GM19328 (cell line): ENCODE measurements around the gene NSF.
"Not testable (repeated sequence)": the region's sequence is repeated elsewhere in the genome, so short reads cannot be mapped to it uniquely, and the experiment has no call there.

ENCODE experiments used
- ATAC-seq: cut with Tn5 transposase; IDR thresholded peaks from one replicate; pipeline ENCODE4 v1.9.1; 2021; ENCODE audit warnings: mild to moderate bottlenecking, moderate library complexity; ENCODE audit not compliant: unreplicated experiment

The NSF gene

GRCh38 chr17:46699014-46699413 is 108.5 kb downstream of the NSF start:
- not testable (repeated sequence) for ATAC-seq

GRCh38 chr17:46717999-46718398 is 127.5 kb downstream of the NSF start:
- no peak for ATAC-seq

- ATAC-seq, result no peak
Measured at GRCh38 chr17:46719891-46720290, 129.4 kb downstream of the NSF start.

GRCh38 chr17:46720408-46720807 is 129.9 kb downstream of the NSF start:
- ATAC-seq, result no peak

GRCh38 chr17:46722662-46723285 is 132.3 kb downstream of the NSF start:
- no peak for ATAC-seq

GRCh38 chr17:46726206-46726605 is 135.7 kb downstream of the NSF start:
- ATAC-seq, result no peak

- ATAC-seq, result no peak
Measured at GRCh38 chr17:46727572-46728348, 137.3 kb downstream of the NSF start.

GRCh38 chr17:46730026-46730425 is 139.6 kb downstream of the NSF start:
- ATAC-seq, result no peak

GRCh38 chr17:46730679-46731078 is 140.2 kb downstream of the NSF start:
- ATAC-seq, result no peak

GRCh38 chr17:46732160-46732559 is 141.7 kb downstream of the NSF start:
- ATAC-seq, result no peak

- no peak for ATAC-seq
Measured at GRCh38 chr17:46732754-46733398, 142.4 kb downstream of the NSF start.

GRCh38 chr17:46733837-46734475 is 143.5 kb downstream of the NSF start:
- ATAC-seq, result no peak

GRCh38 chr17:46736100-46736499 is 145.6 kb downstream of the NSF start:
- no peak for ATAC-seq

- no peak for ATAC-seq
Measured at GRCh38 chr17:46737326-46737725, 146.9 kb downstream of the NSF start.

GRCh38 chr17:46738544-46738943 is 148.1 kb downstream of the NSF start:
- no peak for ATAC-seq

- no peak for ATAC-seq
Measured at GRCh38 chr17:46739982-46740381, 149.5 kb downstream of the NSF start.

GRCh38 chr17:46741122-46741730 is 150.8 kb downstream of the NSF start:
- no peak for ATAC-seq

GRCh38 chr17:46742565-46743270 is 152.2 kb downstream of the NSF start:
- ATAC-seq, result no peak

GRCh38 chr17:46744441-46744840 is 154.0 kb downstream of the NSF start:
- no peak for ATAC-seq

GRCh38 chr17:46745376-46745775 is 154.9 kb downstream of the NSF start:
- ATAC-seq, result no peak

- ATAC-seq, result no peak
Measured at GRCh38 chr17:46751425-46751824, 161.0 kb downstream of the NSF start.
